GM04504 (cell line): ENCODE measurements around the gene PLCH1.
A peak's percentile ranks its signal among the peaks of the same experiment; 100 is the strongest.

ENCODE experiments used
- DNase-seq: peaks from one replicate; pipeline ENCODE4 v3.0.0-alpha.2; 2012; ENCODE audit warnings: low read depth

The PLCH1 gene

GRCh38 chr3:155528579-155528978 is 216.3 kb downstream of the PLCH1 start:
- no peak for DNase-seq

DNA sequence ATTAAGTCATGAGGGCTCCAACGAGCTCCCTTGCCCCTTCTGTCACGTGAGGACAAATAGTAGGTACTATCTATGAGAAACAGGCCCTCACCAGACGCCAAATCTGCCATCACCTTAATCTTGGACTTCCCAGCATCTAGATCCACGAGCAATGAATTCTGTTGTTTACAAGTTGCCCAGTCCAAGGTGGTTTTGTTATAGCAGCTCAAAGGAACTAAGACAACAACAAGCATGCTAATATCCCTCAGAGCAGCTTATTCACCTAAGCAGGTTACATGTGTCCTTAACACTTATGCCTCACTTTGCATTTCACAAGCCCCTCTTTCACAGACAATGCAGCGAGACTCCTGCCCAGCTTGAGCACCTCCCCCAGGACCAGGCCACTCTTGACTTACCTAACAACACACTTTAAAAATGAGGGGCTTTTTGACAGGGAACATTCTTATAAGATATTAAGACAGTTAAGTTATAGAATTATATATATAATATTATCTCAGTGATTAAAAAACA is 219.5 kb downstream of the PLCH1 start:
- no peak for DNase-seq

DNA sequence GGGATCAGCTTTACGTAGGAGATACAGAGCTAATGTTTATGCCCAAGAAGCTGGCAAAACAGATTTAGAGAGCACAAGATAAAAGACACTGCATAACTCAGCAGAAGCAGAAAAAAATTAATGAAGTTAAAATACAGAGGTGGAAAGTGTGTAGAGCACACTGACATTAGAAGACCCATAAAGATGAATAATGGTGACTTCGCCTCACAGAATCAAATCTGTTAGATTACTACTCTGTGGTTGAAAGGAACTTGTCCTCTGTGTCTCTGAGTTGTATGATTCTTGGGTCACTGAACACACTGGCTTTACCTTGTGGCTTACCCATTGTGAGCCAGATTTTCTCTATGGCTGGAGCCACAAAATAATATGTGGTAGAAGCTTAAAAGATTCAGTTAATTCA is 224.4 kb downstream of the PLCH1 start:
- DNase-seq: no peak

DNA sequence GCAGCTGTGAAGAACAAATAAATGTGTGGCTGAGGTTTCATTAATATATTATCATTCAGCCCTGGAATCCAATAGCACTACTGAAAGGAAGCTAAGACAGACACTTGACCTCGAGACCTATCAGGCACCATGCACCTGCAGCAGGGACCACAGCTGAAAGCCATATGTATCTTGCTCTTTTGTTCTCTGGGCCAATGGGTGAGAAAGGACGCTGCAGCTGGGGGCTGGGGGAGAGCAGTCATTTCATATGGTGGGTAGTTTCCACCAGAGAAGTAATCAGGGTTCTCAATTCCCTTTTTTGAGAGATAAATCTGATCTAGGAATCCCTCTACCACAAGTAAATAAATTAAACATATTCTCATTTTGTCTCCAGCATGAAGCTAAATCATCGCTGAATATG is 225.8 kb downstream of the PLCH1 start:
- no peak for DNase-seq

DNA sequence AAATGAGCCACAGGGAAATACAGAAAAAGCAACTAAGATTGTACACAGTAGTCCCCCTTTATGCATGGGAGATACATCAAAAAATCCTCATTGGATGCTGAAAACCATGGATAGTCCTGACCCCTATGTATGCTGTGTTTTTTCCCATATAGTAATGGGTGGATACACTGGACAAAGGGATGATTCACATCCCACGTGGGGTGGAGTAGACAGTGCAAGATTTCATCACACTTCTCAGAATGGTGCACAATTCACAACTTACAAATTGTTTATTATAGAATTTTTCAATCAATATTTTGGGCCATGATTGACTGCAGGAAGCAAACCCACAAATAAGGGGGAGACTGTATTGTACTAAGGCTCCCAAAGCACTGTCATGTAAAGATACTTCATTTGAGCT is 227.0 kb downstream of the PLCH1 start:
- no peak for DNase-seq

- DNase-seq: no peak
Measured at GRCh38 chr3:155516439-155516838, 228.4 kb downstream of the PLCH1 start.

- no peak for DNase-seq
Measured at GRCh38 chr3:155512867-155513261, 232.0 kb downstream of the PLCH1 start.

DNA sequence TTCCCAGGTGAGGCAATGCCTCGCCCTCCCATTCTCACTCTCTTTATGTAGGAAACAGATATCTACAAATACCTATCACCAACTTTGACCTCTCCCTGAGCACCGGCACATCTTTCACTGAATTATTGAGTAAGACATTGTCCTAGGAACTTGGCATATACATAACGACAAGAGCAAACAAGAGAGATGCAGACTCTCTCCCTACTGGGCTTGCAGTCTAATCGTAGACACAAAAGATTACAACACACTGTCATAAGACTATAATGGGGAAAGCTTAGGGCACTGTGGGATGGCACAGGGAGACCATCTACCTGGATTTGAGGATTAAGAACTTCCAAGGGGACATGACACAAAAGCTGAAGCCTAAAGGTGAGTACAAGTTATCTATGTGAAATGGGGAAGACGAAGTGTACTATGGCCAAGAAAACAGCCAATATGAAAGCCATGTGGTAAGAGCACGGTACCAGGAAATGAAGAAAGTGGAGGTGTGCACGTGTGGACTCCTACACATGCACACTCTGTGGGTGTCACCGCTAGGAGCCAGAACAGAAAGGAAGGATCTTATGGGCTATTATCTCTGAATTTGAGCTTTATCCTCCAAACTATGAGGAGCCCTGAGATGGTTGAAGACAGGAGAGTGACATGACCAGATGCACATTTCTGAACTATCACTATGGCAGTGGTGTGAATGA is 232.6 kb downstream of the PLCH1 start:
- DNase-seq: no peak

DNA sequence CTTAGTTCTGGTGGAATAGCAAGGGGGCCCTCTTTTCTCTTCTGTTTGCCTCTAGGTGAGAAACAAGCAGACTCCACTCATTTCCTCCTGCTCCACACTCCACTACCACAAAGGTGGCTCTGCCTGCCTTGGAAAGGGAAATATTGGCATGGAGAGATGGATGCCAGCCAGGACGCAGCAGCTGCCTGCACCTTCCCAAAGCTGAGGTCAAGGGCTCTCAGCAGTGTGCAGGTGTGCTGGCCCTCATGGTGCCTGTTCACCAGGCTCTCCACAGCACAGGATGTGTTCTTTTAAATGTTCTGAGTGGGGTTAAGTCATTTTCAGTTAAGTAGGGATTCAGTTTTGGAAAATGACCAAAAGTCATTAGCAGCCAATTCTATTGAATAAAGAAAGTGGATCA is 240.2 kb downstream of the PLCH1 start:
- no peak for DNase-seq

- no peak for DNase-seq
Measured at GRCh38 chr3:155502630-155503029, 242.2 kb downstream of the PLCH1 start.

DNA sequence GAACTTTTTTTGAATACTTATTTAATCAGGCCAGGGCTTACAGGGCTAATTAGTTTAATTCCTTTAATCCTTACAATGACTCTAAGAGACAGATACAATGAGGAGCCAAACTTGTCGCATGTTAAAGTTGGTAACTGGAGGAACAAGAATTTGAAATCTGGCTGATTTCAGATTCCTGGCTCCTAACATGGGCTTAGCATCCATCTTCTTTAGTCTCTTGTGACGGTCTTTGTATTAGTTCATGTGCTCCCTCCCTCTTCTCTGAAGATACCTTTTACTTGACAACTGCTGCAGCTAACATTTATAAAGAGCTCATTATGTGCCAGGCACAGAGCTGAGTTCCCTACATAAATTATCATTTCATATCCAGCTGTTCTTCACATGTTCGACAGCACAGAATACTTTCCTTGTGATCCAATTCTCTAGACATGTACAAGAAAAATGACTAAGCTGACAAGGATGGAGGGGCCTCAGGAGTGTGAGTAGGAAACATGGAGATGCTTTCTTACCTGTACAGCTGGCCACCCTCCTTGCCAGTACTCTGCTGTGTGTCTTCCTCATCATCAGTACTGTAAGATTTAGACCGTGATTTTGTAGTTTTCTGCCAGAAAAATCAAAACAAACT is 244.6 kb downstream of the PLCH1 start:
- no peak for DNase-seq

DNA sequence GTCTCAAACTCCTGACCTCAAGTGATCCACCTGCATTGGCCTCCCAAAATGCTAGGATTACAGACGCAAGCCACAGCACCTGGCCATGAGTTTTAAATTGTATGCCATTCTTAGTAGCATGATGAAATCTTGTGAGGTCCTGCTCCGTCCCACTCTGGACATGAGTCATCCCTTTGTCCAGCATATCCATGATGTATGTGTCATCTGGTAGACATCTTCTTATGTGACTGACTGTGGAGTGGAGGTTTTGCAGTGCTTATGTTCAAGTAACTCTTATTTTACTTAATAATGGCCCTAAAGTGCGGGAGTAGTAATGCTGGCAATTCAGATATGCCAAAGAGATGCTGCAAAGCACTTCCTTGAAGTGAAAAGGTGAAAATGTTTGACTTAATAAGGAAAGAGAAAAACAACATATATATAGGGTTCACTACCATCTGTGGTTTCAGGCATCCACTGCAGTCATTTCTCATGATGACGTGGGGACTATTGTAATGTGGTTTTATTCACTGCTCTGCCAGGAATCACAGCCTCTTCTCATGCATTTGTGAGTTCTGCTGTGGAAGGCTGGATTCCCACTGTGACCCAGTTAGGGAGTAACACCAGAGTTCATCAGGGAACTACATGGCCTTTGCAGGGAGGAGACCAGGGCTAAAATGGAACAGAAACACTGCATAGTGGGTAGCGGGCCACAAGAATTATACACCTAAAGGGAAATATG is 246.8 kb downstream of the PLCH1 start:
- DNase-seq: peak; percentile 87

DNA sequence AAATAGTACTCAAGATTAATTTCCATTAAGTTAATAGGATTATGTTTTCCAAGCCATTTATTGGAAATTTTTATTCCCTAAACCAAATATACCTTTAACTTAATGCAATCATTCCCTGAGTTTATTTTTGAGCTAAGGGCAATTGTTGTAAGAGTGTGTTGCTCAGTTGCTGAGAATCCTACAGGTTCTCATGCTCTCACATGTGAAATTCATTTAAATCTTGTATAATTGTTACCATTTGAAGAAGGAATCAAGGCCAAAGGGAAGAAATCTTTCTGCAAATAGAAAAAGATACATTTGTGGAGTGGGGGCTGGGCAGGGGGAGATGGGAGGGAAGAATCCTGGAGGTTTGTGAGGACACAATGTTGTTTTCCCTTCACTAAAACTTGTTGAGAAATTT is 248.7 kb downstream of the PLCH1 start:
- no peak for DNase-seq

DNA sequence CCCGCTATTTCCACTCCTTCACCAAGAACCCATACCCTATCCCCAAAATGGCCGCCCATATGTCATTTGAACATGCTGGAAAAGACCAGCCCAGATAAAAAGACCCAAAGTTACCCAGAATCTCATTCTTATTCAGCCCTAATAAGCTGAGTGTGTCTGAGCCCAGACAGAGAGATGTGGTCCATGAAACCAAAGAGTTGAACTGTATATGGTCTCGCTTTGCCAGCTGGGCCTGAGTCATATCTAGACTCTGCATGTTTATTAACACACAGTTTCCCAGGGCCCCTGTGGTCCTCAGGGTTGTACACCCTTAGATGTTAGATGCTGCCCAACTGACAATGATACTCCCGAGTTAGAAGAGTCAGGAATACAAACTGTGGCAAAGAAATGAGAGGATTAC is 249.5 kb downstream of the PLCH1 start:
- DNase-seq: no peak

DNA sequence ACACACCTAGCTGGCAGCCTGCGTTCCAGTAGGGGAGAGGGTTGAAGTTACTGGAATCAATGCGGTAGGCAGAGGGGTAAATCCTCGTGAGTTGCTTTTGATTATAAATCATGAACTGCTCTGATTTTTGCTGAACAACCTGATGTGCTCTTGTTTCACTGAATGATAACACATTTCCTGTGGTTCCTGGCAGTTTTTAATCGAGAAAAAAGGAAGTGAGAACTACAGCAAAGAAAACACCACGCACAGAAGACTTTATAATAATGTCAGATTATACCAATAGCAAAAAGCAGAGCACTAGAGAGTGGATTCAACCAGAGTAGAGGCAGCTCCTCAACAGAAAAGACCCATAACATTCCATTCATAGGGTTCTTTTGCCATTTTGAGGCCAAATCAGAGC is 250.5 kb downstream of the PLCH1 start:
- no peak for DNase-seq

- DNase-seq: no peak
Measured at GRCh38 chr3:155492841-155493240, 252.0 kb downstream of the PLCH1 start.

DNA sequence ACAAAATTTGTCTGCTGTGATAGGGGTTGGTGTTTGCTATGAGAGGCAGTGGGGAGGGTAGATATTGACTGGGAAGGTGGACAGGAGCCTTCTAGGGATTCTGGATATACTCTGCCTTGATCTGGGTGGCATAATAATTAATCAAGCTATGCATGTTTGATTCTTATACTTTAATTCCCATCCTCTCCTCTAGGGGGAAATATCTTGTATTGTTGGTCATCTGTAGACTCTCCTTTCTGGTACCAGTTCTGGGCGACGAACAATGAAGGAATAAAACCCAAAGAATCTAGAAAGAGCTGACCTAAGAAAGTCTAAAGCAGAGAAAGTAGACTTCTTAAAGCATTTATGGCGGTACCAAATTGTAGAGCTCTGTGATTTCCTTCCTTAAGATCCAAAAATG is 253.2 kb downstream of the PLCH1 start:
- no peak for DNase-seq

GRCh38 chr3:155488671-155489070 is 256.2 kb downstream of the PLCH1 start:
- no peak for DNase-seq

DNA sequence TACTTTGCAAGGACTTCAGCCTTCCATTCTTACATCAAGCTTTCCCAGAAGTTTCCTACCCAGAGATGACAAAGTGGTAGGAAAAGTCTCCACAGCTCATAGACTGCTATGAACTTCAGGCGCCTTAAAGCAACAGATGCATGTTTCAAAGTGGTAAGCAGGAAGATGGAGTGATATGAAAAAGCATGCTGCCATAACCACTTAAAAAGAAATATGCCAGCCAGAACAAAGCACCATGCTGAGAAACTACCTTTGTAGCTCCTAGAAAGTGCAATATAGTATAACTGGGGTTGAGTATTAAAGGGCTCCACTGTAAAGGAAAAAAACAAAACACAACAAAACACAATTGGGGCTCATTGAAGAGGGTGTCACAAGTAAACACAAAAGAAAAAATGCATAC is 259.0 kb downstream of the PLCH1 start:
- DNase-seq: no peak

DNA sequence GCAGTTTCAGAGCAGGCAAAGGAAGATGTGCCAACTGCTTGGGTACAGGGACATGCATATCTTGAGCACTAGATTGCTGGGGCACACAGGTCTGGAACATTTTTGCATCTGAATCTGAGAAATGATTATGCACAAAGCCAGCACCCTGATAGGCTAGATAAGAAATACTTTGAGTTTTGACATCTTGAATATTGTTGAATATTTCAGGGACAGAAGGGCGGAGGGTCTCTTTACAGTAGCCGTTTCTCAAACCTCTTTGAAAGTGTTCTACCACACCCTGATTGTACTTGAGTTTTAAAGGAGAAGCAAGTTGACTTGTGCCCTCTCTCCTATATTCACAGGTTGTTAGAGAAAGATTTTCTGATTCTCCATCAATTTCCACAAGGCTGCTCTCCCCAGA is 263.3 kb downstream of the PLCH1 start:
- DNase-seq: no peak

- no peak for DNase-seq
Measured at GRCh38 chr3:155481089-155481488, 263.8 kb downstream of the PLCH1 start.

DNA sequence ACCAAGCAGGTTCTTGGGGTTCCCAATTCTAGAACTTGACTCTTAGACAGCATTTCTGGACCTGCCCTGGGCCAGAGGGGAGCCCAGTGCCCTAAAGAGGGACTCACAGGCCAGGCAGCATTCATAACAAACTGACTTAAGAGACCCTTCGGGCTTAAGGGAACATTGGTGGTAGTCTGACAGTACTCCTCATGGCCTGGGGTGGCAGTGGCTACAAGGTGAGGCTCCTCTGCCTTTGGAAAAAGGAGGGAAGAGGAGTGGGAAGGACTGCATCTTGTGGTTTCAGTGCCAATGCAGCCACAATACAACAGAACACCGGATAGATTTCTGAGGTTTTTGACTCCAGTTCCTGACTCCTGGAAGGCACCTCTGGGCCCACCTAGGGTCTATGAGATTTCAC is 279.2 kb downstream of the PLCH1 start:
- no peak for DNase-seq

- no peak for DNase-seq
Measured at GRCh38 chr3:155462672-155463071, 282.2 kb downstream of the PLCH1 start.
